ENCODE data around the gene GAPVD1.
"Not testable (repeated sequence)": the region's sequence is repeated elsewhere in the genome, so short reads cannot be mapped to it uniquely, and the experiment has no call there.

The GAPVD1 gene

DNA sequence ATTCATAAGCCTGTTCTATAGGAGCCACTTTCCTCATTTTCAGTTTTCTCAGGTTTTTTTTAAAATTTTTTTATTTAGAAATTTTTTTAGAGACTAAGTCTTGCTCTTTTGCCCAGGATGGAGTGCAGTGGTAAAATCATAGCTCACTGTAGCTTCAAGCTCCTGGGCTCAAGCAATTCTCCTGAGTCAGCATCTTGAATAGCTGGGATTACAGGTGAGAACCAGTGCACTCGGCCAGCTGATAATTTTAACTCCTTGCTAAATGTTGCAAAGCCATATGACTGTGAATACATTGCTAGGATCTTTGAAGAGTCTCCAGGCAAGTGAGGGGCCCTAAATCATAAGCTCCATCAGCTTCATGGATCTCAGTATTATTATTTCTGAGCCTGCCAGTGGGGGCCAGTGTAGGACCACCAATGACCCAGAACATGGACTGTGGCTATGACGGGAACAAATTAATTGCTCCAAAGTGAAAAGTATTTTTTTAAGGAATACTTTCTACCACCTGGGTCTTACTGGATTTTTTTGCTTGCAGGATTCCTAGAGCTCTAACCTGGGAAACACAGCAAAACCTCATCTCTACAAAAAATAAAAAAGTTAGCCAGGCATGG is 5.7 kb upstream of the GAPVD1 start:
- no peak for DNase-seq (ENCODE audit: low spot score)

DNA sequence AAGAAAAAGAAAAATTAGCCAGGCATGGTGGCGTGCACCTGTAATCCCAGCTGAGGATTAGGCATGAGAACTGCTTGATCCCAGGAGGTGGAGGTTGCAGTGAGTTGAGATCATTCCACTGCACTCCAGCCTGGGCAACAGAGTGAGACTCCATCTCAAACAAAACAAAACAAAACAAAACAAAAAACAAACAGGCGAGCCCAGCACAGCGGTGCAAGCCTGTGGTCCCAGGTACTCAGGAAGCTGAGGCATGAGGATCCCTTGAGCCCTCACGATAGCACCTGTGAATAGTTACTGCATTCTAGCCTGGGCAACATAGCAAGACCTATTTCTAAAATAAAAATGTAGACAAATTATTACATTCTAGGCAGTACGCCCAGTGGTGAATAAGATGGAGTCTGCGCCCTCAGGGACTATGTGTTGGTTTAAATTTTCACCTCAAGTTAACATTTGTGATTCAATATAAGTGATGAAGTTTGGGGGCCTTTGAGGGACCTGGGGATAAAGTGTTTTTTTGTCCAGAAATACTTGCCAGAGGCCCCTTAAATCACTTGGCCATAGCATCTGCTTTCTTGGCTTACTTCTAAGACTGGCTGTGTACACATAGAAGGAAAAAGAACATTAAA is 3.4 kb upstream of the GAPVD1 start:
- no peak for DNase-seq (ENCODE audit: low spot score)

DNA sequence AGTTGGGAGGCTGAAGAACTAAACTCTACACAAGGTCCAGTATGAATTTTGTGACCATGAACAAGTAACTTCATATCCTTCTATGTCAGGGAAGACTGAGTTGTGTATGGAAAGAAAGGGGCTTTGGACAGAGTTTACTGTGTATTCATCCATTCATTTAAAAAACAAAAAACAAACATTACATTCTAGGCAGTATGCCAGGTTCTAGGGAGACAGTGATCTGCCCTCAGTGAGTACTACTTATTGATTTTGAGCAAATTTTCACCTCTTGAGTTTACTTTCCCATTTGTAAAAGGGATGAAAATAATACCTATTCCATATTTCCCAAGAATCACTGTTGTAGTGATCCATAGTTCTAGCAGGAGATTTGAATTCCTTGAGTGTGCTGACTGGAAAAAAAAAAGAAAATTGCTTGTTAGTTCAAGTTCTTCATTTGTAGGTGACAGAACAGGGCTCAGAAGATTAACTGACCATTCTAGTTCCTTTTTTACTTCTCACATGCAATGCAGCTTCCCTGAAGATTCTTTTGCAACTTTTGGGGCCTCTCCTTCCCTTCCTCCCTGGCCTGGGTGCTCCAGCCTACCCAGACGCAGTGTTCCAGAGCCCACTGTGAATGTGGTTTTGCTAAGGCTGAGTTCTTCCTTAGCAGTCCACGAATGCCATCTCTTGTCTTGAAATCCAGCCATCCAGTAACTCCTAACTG is 2.6 kb upstream of the GAPVD1 start:
- DNase-seq (ENCODE audit: low spot score), result no peak

DNA sequence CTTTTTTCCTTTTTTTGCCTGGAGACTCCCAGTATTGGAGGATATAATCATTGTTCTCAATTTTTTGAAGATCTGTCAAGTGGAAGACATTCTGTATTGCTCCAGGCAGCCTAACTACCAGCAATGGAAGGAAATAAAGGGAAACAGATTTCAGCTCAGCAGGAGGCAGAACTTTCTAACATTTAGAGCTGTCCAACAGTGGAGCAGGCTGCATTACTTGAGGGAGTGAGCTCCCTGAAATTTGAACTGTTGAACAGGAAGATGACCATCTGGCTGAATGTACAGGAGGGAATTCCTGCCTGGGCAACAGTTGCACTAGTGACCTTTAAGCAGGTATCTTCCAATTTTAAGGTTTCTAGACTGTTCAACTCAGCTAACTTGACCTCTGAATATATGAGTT is 1.1 kb upstream of the GAPVD1 start:
- DNase-seq (ENCODE audit: low spot score), result no peak

DNA sequence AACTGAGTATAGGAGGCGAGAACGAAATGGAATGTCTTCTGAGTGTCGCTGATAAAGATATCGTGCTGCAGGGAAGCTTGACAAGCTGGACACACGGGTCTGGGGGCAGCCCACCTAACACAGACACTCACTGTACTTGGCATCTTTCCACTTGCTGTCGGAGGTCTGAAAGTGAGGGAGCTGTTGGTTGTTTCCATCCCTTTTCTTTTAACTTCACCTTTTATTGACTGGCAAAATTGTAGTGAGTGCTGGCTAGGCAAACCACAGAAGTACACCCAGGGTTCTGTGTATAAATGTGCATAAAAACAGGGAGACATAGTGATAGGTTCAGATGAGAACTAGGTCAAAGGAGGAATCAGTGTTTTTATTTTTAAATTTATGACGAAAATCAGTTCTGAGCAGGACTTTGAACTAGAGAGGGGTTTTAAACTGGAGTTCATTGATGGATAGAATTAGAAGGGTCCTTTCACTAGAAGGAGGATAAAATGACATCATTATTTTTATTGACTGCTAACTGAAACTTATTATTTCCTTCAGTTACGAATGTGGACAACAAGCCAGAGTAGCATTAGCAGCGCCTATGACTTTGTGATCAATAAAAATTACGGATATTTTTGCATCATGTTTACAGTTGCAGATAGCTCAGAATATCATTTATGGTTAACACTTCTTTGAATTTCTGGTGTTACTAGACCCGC is 817 bp downstream of the GAPVD1 start:
- DNase-seq (ENCODE audit: low spot score), result no peak

DNA sequence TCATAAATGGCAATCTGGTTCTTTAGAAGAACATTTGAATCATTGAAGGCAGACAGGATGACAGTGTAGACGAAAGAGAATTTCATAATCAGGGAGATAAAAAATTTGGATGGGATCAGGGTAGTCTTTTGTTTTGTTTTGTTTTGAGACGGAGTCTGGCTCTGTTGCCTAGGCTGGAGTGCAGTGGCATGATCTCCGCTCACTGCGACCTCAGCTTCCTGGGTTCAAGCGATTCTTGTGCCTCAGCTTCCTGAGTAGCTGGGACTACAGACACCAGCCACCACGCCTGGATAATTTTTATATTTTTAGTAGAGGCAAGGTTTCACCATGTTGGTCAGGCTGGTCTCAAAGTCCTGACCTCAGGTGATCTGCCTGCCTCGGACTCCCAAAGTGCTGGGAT is 2.4 kb downstream of the GAPVD1 start:
- peak; percentile 45 for DNase-seq (ENCODE audit: low spot score)

DNA sequence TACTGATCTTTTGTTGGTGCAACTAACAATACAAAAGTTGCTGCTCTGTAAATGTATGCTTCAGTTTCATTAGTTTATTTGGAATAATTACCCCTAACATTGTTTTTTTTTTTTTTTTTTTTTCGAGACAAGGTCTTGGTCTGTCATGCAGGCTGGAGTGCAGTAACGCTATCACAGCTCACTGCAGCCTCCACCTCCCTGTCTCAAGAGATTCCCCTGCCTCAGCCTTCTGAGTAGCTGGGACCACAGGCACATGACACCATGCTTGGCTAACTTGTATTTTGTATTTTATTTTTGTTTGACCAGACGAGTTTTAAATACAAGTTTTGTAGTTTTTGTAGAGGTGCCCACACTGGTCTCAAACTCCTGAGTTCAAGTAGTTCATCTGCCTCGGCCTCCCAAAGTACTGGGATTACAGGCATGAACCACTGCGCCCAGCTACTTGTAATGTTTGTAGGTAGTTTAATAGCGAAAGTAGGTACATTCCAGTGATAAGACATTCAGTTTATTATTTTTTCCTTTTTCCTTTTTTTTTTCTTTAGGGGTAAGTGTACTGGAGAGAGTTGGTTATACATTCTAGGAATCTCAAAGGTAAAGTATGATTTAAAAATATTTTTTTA is 6.9 kb downstream of the GAPVD1 start:
- DNase-seq (ENCODE audit: low spot score), result no peak

DNA sequence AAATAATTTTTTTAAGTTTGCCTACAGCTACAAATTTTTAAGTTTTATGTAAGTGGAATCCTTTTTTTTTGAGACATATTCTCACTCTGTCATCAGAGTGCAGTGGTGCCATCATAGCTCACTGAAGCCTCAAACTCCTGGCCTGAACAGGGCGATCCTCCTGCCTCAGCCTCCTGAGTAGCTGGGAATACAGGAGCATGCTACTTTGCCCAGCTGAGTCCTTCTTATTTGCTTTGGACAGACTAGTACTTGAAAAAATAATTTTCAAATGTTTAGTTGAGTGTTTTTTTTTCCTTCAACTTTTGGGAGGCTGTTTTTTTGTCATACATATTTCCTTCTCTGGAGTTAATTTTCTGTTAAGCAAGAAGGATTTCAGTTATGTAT is 7.4 kb downstream of the GAPVD1 start:
- DNase-seq (ENCODE audit: low spot score), result no peak

DNA sequence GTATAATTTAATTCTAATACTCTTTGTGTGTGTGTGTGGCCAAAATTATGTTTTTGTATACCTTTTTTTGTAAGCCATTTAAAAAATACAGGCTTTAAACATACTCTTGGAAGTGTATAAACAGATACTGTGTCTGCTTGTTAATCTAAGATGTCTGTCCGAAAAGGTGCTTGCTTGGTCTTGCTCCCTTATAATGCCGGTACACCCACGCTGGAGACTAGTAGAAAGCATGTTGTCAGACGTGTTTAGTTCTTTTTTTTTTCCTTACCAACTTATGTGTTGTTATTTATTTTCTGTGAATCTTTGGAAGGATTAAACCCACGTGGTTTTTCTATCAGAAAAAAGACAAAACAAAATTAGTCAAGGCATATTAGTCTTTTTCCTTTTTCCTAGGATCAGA is 9.5 kb downstream of the GAPVD1 start:
- no peak for DNase-seq (ENCODE audit: low spot score)

DNA sequence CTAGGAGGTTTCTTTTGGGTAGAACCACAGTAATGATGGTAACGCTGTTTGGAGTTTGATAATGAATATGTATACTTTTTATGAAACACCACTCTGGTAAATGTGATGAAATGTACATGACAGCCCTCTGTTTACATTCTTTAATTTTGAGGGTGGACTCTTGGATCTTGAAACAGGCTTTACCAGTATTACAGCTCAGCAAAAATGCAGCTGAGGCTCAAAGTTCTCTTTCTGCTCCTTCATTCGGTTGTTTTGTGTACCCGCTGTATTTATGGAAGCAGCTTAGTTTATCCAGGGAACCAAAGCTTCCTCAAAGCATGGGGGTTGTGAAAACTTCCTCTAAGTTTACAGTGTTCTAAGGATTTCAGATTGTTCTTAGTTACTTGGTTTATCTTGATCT is 11.1 kb downstream of the GAPVD1 start:
- DNase-seq (ENCODE audit: low spot score), result no peak

DNA sequence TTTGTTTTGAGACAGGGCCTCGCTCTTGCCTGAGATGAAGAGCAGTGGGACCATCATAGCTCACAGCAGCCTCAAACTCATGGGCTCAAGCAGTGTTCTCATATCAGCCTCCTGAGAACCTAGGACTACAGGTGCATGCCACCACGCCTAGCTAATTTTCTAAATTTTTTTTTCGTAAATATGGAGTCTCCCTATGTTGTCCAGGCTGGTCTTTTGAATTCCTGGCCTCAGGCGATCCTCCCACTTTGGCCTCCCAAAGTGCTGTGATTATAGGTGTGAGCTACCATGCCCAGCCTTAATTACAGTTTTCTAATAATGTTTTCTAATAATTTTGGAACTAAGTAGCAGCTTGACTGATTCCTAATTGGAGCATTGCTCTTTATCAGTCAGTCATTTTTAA is 15.1 kb downstream of the GAPVD1 start:
- DNase-seq (ENCODE audit: low spot score), result no peak

DNA sequence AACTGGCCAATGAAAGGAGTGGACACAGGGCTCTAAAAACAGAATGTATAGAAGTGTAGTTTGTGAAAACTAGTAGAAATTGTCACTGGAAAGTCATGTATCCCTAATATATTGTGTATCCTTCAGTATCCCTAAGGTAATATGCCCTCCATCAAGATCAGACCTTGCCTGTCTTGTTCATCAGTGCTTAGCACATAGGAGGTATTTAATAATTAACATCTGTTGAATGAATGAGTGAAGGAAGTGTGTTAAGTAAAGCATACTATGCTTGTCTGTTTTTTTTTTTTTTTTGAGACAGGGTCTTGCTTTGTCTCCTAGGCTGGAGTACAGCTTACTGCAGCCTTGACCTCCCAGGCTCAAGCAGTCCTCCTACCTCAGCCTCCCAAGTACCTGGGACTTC is 15.8 kb downstream of the GAPVD1 start:
- DNase-seq (ENCODE audit: low spot score), result no peak

DNA sequence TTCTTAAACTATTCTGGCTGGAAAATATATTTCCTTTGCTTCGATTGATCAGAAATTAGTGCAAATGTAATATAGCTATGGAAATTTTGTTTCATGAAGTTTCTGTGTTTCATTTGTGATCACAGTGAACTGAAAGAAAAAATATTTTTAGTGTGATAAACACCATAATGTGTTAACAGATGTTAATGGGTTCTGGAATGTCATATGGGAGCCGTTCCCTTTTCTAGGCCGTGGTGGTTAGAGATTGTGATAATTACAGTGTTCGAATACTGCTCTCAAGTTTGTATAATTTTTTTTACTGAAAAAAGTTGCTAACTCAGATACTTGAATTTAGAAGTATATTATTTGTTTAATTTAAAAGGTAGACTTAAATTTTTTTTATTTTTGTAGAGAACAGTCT is 19.3 kb downstream of the GAPVD1 start:
- no peak for DNase-seq (ENCODE audit: low spot score)

DNA sequence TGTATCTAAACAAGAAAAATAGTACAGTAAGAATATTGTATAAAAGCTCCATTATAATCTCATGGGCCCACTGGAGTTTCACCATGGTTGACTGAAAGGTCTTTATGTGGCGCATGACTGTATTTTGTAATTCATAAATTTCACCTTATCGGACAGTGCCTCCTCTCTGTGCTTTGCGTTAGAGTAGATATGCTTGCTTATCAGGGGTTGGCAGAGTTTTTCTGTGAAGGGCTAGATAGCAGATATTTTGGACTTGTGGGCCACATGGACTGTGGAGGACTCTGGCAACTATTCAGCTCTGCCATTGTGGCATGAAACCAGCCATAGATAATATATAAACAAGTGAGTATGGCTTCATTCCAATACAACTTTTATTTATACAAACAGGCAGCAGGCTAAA is 23.2 kb downstream of the GAPVD1 start:
- no peak for DNase-seq (ENCODE audit: low spot score)

DNA sequence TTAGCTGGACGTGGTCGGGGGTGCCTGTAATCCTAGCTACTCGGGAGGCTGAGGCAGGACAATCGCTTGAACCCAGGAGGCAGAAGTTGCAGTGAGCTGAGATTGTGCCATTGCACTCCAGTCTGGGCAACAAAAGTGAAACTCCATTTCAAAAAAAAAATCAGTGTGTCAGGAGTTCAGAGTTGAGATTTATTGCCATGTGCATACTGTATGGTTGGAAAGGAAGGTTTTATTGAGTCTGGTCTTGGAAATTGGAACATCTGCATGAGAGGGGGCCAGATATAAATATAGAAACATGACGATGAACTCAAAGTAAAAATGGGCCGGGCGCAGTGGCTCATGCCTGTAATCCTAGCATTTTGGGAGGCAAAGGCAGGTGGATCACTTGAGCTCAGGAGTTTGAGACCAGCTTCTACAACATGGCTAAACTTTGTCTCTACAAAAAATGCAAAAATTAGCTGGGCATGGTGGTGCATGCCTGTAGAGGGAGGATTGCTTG is 25.4 kb downstream of the GAPVD1 start:
- DNase-seq (ENCODE audit: low spot score), result not testable (repeated sequence)

DNA sequence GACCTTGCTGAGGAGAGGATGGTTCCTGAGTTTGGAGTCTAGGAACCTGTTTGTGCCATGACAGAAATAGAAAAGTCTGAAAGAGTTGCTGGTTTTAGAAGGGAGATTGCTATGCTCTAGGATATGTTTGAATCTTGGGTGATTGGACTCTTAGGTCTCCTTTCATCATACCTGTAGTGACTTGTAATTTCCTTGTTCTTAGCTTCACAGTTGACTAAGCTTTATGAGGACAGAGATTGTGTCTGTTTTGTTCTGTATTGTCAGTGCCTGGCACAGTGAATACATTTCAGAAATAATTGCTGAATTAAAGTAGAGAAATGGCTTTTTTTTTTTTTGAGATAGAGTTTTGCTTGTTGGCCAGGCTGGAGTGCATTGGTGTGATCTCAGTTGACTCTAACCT is 31.5 kb downstream of the GAPVD1 start:
- DNase-seq (ENCODE audit: low spot score), result no peak

DNA sequence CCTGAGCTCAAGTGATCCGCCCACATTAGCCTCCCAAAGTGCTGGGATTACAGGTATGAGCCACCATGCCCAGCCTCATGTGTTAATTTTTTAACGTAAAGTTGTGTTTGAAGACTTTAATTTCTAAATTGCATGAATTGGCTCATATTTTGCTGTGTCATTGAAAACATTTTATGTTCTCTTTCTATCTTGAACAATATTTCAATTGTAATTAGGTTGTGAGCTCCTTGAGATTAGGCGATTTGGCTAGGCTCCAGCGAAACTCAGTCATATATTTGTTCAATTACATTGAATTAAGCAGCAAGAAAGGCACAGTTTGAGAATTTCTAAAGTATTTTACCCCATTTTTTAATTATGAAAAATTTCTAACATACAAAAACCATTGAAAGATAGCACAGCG is 34.0 kb downstream of the GAPVD1 start:
- DNase-seq (ENCODE audit: low spot score), result no peak

DNA sequence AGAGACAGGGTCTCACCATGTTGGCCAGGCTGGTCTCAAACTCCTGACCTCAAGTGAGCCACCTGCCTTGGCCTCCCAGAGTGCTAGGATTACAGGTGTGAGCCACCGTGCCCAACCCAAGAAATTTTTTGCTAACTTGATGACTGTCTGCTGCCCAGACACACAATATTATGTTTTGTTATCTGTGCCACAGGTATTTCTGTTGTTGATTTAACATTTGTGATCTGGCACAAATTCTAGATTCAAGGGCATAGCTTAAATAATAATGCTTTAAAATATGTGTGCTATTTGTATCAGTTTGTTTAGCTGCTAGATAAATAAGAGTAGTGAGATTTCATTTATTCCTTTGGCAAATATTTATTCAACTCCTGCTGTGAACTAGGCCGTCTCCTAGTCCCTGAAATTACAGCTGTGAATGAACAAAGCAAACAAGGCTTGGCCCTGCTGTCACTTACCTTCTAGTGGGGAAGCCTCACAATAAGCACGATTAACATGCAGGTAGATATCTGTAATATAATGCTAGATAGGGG is 35.3 kb downstream of the GAPVD1 start:
- DNase-seq (ENCODE audit: low spot score), result no peak

DNA sequence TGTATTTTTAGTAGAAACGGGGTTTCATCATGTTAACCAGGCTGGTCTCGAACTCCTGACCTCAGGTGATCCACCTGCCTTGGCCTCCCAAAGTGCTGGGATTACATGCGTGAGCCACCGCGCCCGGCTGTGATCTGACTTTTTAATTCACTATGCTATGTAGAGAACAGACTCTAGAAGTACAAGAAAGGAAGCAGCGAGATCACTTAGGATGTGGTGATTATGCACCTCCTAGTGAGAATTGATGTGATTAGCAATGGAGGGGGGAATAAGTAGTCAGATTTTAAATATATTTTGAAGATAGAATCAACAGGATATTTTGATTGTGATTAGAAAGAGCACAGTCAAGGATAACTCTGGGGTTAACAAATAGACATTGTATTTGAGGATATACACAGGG is 36.3 kb downstream of the GAPVD1 start:
- DNase-seq (ENCODE audit: low spot score), result no peak

DNA sequence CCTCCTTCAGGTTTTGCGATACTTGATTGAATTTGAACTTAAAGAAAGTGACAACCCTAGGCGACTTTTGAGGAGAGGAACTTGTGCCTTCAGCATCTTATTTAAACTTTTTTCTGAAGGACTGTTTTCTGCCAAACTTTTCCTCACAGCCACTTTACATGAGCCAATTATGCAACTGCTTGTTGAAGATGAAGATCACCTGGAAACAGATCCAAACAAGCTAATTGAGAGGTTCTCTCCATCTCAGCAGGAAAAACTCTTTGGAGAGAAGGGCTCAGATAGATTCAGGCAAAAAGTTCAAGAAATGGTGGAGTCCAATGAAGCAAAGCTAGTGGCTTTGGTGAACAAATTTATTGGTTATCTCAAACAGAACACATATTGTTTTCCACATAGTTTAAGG is 40.6 kb downstream of the GAPVD1 start:
- DNase-seq (ENCODE audit: low spot score), result no peak

DNA sequence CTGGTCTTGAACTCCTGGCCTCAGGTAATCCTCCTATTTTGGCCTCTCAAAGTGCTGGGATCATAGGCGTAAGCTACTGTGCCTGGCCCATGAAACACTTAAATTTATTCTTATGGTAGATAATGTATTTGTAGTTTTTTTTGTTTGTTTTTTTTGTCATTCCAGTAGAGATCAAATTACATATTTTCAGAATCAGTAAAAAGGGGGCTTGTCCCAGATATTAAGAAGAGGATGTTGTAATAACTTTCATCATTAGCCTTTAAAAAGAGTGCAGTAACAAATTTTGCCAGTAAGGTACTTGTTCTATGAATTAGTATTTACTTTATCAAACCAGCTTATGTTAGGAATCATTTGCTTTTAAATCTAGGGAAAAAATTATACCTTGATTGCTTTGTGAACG is 42.6 kb downstream of the GAPVD1 start:
- DNase-seq (ENCODE audit: low spot score), result no peak

DNA sequence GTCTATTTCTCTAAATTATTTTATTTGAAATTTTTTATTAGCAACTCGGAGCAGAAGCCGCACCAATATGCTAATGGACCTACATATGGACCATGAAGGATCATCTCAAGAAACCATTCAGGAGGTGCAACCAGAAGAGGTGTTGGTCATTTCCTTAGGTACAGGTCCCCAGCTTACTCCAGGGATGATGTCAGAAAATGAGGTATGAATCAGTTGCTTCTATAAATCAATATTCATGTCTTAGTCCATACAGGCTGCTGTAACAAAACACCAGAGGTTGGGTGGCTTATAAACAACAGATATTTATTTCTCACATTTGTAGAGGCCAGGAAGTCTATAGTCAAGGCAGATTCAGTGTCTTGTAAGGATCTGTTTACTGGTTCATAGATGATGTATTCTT is 50.8 kb downstream of the GAPVD1 start:
- DNase-seq (ENCODE audit: low spot score), result no peak
